Stimulated activated CD4-positive, alpha-beta T cell treated with anti-CD3 and anti-CD28 coated beads, Interleukin-1b, Interleukin-23, amount 100 ng/mL, for 4 hours (primary cell): ENCODE measurements around the gene BABAM2.

Source experiments
- DNase-seq, 2 donors: peaks; one replicate each; pipeline ENCODE4 v3.0.0-alpha.2; 2020; ENCODE audit warnings: low read depth in 2 of 2

Gene BABAM2

GRCh38 chr2:28067602-28068001, 177.1 kb downstream of the BABAM2 start:
- DNase-seq, result no peak

GRCh38 chr2:28068088-28068487, 177.6 kb downstream of the BABAM2 start:
- no peak for DNase-seq

- DNase-seq, result no peak
Observed at GRCh38 chr2:28068527-28068926, 178.0 kb downstream of the BABAM2 start.

- DNase-seq, result no peak
Observed at GRCh38 chr2:28071221-28071620, 180.7 kb downstream of the BABAM2 start.

GRCh38 chr2:28074137-28074536, 183.6 kb downstream of the BABAM2 start:
- DNase-seq, result no peak

GRCh38 chr2:28080911-28081310, 190.4 kb downstream of the BABAM2 start:
- no peak for DNase-seq

- no peak for DNase-seq
Observed at GRCh38 chr2:28082131-28082530, 191.6 kb downstream of the BABAM2 start.

GRCh38 chr2:28083476-28083875, 192.9 kb downstream of the BABAM2 start:
- DNase-seq, result no peak

GRCh38 chr2:28084564-28084963, 194.0 kb downstream of the BABAM2 start:
- no peak for DNase-seq

- DNase-seq, result no peak
Observed at GRCh38 chr2:28085201-28085600, 194.7 kb downstream of the BABAM2 start.

GRCh38 chr2:28086611-28087010, 196.1 kb downstream of the BABAM2 start:
- no peak for DNase-seq

- no peak for DNase-seq
Observed at GRCh38 chr2:28088970-28089369, 198.4 kb downstream of the BABAM2 start.

GRCh38 chr2:28089486-28089885, 199.0 kb downstream of the BABAM2 start:
- no peak for DNase-seq

- DNase-seq, result no peak
Observed at GRCh38 chr2:28093308-28093707, 202.8 kb downstream of the BABAM2 start.

- no peak for DNase-seq
Observed at GRCh38 chr2:28093768-28094167, 203.2 kb downstream of the BABAM2 start.

GRCh38 chr2:28094739-28095138, 204.2 kb downstream of the BABAM2 start:
- DNase-seq, result no peak

- DNase-seq, result no peak
Observed at GRCh38 chr2:28095622-28096021, 205.1 kb downstream of the BABAM2 start.

- DNase-seq, result no peak
Observed at GRCh38 chr2:28096421-28096820, 205.9 kb downstream of the BABAM2 start.

- DNase-seq, result no peak
Observed at GRCh38 chr2:28098501-28099225, 208.1 kb downstream of the BABAM2 start.

- no peak for DNase-seq
Observed at GRCh38 chr2:28101123-28101522, 210.6 kb downstream of the BABAM2 start.

- DNase-seq, result no peak
Observed at GRCh38 chr2:28101892-28102291, 211.4 kb downstream of the BABAM2 start.

GRCh38 chr2:28102455-28102874, 211.9 kb downstream of the BABAM2 start:
- DNase-seq, result no peak

GRCh38 chr2:28103611-28104010, 213.1 kb downstream of the BABAM2 start:
- no peak for DNase-seq

- DNase-seq, result no peak
Observed at GRCh38 chr2:28108143-28108542, 217.6 kb downstream of the BABAM2 start.
